K562 (cell line): Measurements from ENCODE around the gene PRM1. TPM values are rescaled to one million over a fixed set of nuclear protein-coding genes. Genes with fewer than 3 reads are reported as not detected.
A peak's percentile ranks its signal among the peaks of the same experiment; 100 is the strongest.

Experiments used
- ATAC-seq: fragments of 200-7000 bp; cut with Tn5 transposase; 3 replicates; pipeline ENCODE4 v1.9.1; 2020; ENCODE audit warnings: moderate library complexity
- BruUV-seq: library from RNA; stranded (reverse); fragments of 400-500 nt; replicated peaks from 2 replicates; lab custom pipeline; 2021; lab: Mats Ljungman, UMichigan
- CTCF ChIA-PET: fragments of 300-600 bp; formaldehyde crosslinking; extraction: SDS; loops from one replicate; lab custom pipeline; 2021; ENCODE audit warnings: low intra/inter-chr PET ratio; lab: Yijun Ruan, JAX
- POLR2A ChIA-PET: fragments of 300-600, 350-650 bp; sonication (Branson Sonifier 250); formaldehyde crosslinking; extraction: SDS; loops from one replicate; lab custom pipeline; 2021; ENCODE audit warnings: antibody characterized with exemption, inconsistent platforms; lab: Yijun Ruan, JAX
- DNase-seq, 4 experiments: peaks; one replicate each; pipeline versions ENCODE4 v3.0.0 to v3.0.0-alpha.2; 2011 to 2018; ENCODE audit warnings: low spot score in 3 of 4, mixed read lengths in 3 of 4; ENCODE audit errors: extremely low read depth in 1 of 4
- FAIRE-seq: peaks from 2 replicates; lab custom pipeline; 2011; peaks lifted over from hg19 to GRCh38; lab: Jason Lieb, UNC
- H2AFZ ChIP-seq: 2 replicates; pipeline ENCODE4 v1.6.0; 2011; ENCODE audit warnings: low read depth, low read length, control low read depth, inconsistent platforms
- H3K27ac ChIP-seq: fragments of 200-600 bp; 3 replicates; pipeline ENCODE4 v1.8.0; 2011; ENCODE audit warnings: low read depth, mild to moderate bottlenecking, control low read depth, inconsistent platforms, low read length, moderate library complexity, mixed read lengths; ENCODE audit errors: extremely low read depth
- H3K27me3 ChIP-seq, 2 experiments: fragments of 300-600 bp in 1 of 2; 2 replicates in 1 of 2; 3 replicates in 1 of 2; pipeline versions ENCODE4 v1.6.0 to v1.8.0; 2011; ENCODE audit warnings: inconsistent platforms in 2 of 2, low read length in 2 of 2, mild to moderate bottlenecking in 1 of 2, mixed read lengths in 1 of 2, moderate library complexity in 1 of 2; ENCODE audit not compliant: control insufficient read depth in 2 of 2, insufficient read depth in 2 of 2
- H3K36me3 ChIP-seq: fragments of 300-600 bp; 3 replicates; pipeline ENCODE4 v1.8.0; 2011; ENCODE audit warnings: mild to moderate bottlenecking, low read length, inconsistent platforms; ENCODE audit not compliant: control insufficient read depth, insufficient read depth
- H3K4me1 ChIP-seq, 2 experiments: fragments of 200-600 bp in 1 of 2; replicated peaks in 1 of 2; 2 replicates in 1 of 2; 3 replicates in 1 of 2; pipeline versions ENCODE4 v1.5.1 to v1.8.0; 2011; ENCODE audit warnings: inconsistent platforms in 2 of 2, low read length in 2 of 2, mild to moderate bottlenecking in 1 of 2, mixed read lengths in 1 of 2, moderate library complexity in 1 of 2; ENCODE audit not compliant: control insufficient read depth in 2 of 2, insufficient read depth in 2 of 2
- H3K4me2 ChIP-seq: 2 replicates; pipeline ENCODE4 v1.6.1; 2011; ENCODE audit warnings: low read length, control low read depth, inconsistent platforms, mixed read lengths; ENCODE audit not compliant: insufficient read depth
- H3K4me3 ChIP-seq: fragments of 200-600 bp; sonication (generic), shearing (Covaris generic); 2 replicates; pipeline ENCODE4 v1.5.1; 2016; ENCODE audit warnings: control low read depth, inconsistent platforms
- H3K79me2 ChIP-seq: fragments of 200-600 bp; 3 replicates; pipeline ENCODE4 v1.8.0; 2011; ENCODE audit warnings: low read length, inconsistent platforms; ENCODE audit not compliant: control insufficient read depth, insufficient read depth
- H3K9ac ChIP-seq, 2 experiments: 2 replicates each; pipeline versions ENCODE4 v1.6.0 to v1.6.1; 2011; ENCODE audit warnings: low read depth in 2 of 2, low read length in 2 of 2, control low read depth in 1 of 2, inconsistent platforms in 1 of 2, mild to moderate bottlenecking in 1 of 2, mixed read lengths in 1 of 2; ENCODE audit not compliant: insufficient read depth in 1 of 2
- H3K9me1 ChIP-seq: one replicate; pipeline ENCODE4 v1.6.0; 2011; ENCODE audit warnings: inconsistent platforms, mild to moderate bottlenecking, low read length, moderate library complexity; ENCODE audit not compliant: control insufficient read depth, insufficient read depth
- H3K9me3 ChIP-seq: replicated peaks from 2 replicates; pipeline ENCODE4 v1.5.1; 2011; ENCODE audit warnings: low read depth, low read length, inconsistent platforms; ENCODE audit not compliant: control insufficient read depth, insufficient read depth
- H4K20me1 ChIP-seq: replicated peaks from 2 replicates; pipeline ENCODE4 v1.6.1; 2011; ENCODE audit warnings: low read length, inconsistent platforms, mixed read lengths; ENCODE audit not compliant: control insufficient read depth, insufficient read depth
- ARID2 ChIP-seq: fragments of 450-650 bp; IDR thresholded peaks from 2 replicates; pipeline ENCODE4 v1.6.1; 2017; ENCODE audit warnings: antibody characterized with exemption, mild to moderate bottlenecking
- CHD4 ChIP-seq: fragments of 200-600 bp; sonication (generic); IDR thresholded peaks from 3 replicates; pipeline ENCODE4 v1.6.1; 2012; ENCODE audit warnings: low read depth, mild to moderate bottlenecking, mixed read lengths, low read length, inconsistent platforms; ENCODE audit not compliant: insufficient read depth, insufficient replicate concordance, poor library complexity, severe bottlenecking
- VEZF1 ChIP-seq: fragments of 200-800 bp; sonication (Bioruptor generic); IDR thresholded peaks from 2 replicates; pipeline ENCODE4 v1.6.1; 2017; ENCODE audit warnings: missing genetic modification characterization, missing compliant biosample characterization
- ZNF134 ChIP-seq: fragments of 250-450 bp; sonication (Bioruptor Pico); conservative IDR thresholded peaks from 2 replicates; pipeline ENCODE4 v1.4.0; 2020
- WGBS: fragments of 100-300 bp; shearing (Covaris generic); methylation state at CpG from one replicate; pipeline ENCODE4 v1.1.6; 2016; ENCODE audit warnings: low coverage, mixed read lengths; ENCODE audit not compliant: insufficient coverage; ENCODE audit errors: missing lambda C conversion rate; 5-methylcytosine and 5-hydroxymethylcytosine counted together
- in situ Hi-C: fragments of 300-500 bp; cut with MboI; formaldehyde crosslinking; loops from 4 replicates; pipeline ENCODE4 v1.15.0; 2018; ENCODE audit warnings: inconsistent platforms, mixed read lengths
- intact Hi-C: fragments of 100-400 bp; cut with micrococcal nuclease; formaldehyde crosslinking; loops from 2 replicates; pipeline ENCODE4 v1.14.2; 2022
- polyA plus RNA-seq, 8 experiments: library from polyadenylated mRNA; depleted of rRNA in 4 of 8; stranded (reverse) in 5 of 8; unstranded in 3 of 8; fragments of >200 nt; fragmentation: Nextera tagmentation in 2 of 8; fragmentation: Illumina TruSeq in 1 of 8; extraction: Ambion mirVana in 2 of 8; extraction: Trizol in 1 of 8; gene quantifications; 2 replicates each; pipeline versions ENCODE4 v1.2.1 to v1.2.3, GENCODE V29; 2011 to 2014; ENCODE audit warnings: inconsistent platforms in 1 of 8, missing spikeins in 1 of 8
- total RNA-seq, 7 experiments: library from RNA; depleted of rRNA in 6 of 7; stranded (reverse); fragments of >200 nt in 6 of 7; fragmentation: Illumina TruSeq in 2 of 7; extraction: Trizol in 2 of 7; gene quantifications; 2 replicates each; pipeline versions ENCODE4 v1.2.1 to v1.2.3, GENCODE V29; 2011 to 2021; ENCODE audit warnings: low replicate concordance in 1 of 7

The PRM1 gene
- total and polyA plus RNA-seq, 9 of the 15 experiments (the other 6 are each of a cell fraction or from before 2014, with no cell fraction given), result not detected

- TF ChIP-seq CHD4, result no peak
- no peak for TF ChIP-seq VEZF1
- TF ChIP-seq ZNF134, result no peak
Observed at GRCh38 chr16:11302977-11303376, 21.8 kb upstream of the PRM1 start (continued).

GRCh38 chr16:11301645-11302501 is 20.7 kb upstream of the PRM1 start:
- no peak overlapping the region for H3K4me2 ChIP-seq
- ATAC-seq (no peak), FAIRE-seq (peak; percentile 40), DNase-seq (no peak)
- intact Hi-C loops, result no loop called here
- H3K9me1 ChIP-seq, result no peaks in the 10 kb centered on the region
- no peak for TF ChIP-seq ARID2
- H3K27ac ChIP-seq, result no peak overlapping the region
- no peaks in the 10 kb centered on the region for H3K9me3 ChIP-seq
- peaks cover 6 to 11% of the 10 kb centered on the region in 2 experiments; a peak in 4 of 5 replicates for H3K4me1 ChIP-seq
- no peaks in the 10 kb centered on the region for H3K27me3 ChIP-seq
- H3K9ac ChIP-seq, result no peak overlapping the region
- H3K36me3 ChIP-seq, result no peaks in the 10 kb centered on the region
- H3K4me3 ChIP-seq, result no peak overlapping the region
- ChIA-PET CTCF (no interaction called here), POLR2A (no interaction called here)
- no peak overlapping the region for H2AFZ ChIP-seq
- no TSS peak for BruUV-seq
- WGBS, result 10% methylated on average over 4 of the region's 4 CpGs
- in situ Hi-C loops, result no loop called here
- H4K20me1 ChIP-seq, result no peaks in the 10 kb centered on the region
- no peaks in the 10 kb centered on the region for H3K79me2 ChIP-seq
